HG03558 (cell line): Measurements from ENCODE around the gene PDIA2.
"Not testable (repeated sequence)": the region's sequence is repeated elsewhere in the genome, so short reads cannot be mapped to it uniquely, and the experiment has no call there.

Experiments used
- ATAC-seq: cut with Tn5 transposase; IDR thresholded peaks from one replicate; pipeline ENCODE4 v1.9.1; 2021; ENCODE audit warnings: moderate number of reproducible peaks; ENCODE audit not compliant: unreplicated experiment; ENCODE audit errors: extremely low read depth

PDIA2 gene

GRCh38 chr16:263182-263774, 19.7 kb upstream of the PDIA2 start:
- ATAC-seq = no peak

DNA sequence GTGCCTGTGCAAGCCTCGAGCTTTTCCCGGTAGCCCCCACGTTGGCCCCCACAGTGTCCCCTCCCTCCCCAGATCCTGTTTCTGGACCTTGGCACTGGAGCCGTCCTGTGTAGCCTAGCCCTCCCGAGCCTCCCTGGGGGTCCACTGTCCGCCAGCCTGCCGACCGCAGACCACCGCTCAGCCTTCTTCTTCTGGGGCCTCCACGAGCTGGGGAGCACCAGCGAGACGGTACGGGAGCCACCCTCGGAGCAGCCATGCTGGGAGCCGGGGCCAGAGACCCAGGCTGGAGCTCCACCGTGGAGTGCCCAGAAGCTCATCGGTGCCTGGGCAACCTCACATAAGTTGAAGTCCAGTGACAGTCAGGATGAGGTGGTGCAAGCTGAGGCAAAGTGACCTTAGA, 19.0 kb upstream of the PDIA2 start:
- no peak for ATAC-seq

GRCh38 chr16:264440-264951, 18.5 kb upstream of the PDIA2 start:
- ATAC-seq = no peak

- ATAC-seq = no peak
Measured at GRCh38 chr16:265002-265529, 17.9 kb upstream of the PDIA2 start.

- ATAC-seq = no peak
Measured at GRCh38 chr16:265711-266110, 17.3 kb upstream of the PDIA2 start.

GRCh38 chr16:266258-267164, 16.5 kb upstream of the PDIA2 start:
- ATAC-seq = no peak

DNA sequence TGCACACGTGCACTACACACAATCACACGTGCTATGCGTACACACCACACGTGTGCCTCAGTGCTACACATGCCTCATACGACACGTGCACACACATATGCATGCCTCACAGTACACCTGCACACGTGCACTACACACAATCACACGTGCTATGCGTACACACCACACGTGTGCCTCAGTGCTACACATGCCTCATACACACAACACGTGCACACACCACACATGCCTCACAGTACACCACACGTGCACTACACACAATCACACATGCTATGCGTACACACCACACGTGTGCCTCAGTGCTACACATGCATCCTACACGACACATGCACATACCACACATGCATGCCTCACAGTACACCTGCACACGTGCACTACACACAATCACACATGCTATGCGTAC, 15.4 kb upstream of the PDIA2 start:
- not testable (repeated sequence) for ATAC-seq

DNA sequence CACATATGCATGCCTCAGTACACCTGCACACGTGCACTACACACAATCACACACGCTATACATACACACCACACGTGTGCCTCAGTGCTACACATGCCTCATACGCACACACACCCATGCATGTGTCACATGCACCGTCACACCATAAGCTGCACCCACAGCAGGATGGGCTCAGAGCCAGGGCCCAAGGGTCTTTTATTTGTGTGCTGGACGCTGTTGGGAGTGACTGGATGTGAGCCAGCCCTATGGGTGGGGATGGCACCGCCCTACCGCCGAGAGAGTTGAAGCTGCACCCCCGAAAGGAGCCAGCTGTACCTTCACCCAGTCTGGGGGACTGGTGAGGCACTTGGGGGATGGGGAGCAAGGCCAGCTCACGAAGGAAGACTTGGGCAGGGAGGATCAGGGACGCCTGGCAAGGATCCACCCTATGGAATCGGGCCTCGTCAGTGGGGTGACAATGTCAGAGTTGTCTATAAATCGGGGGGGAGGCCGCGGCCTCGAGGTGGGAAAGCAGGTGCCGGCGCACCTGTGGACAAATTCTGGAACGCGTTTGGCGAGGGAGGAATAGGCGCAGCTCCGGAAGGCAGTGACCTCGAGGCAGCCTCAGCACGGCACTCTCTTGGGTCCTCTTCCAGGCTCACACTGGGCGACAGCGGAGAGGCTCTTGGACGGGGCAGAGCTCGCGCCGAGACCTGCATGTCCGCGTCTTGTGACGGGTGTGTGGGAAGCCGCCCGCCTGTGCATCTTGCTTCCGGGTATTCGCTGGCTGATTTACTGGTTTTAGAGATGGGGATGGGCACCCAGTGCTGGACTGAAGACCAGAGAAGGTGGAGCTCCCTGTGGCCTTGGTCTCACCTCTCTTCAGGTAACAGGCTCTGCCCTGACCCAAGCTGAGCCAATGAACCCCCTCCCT, 14.6 kb upstream of the PDIA2 start:
- ATAC-seq = no peak

GRCh38 chr16:269061-269796, 13.7 kb upstream of the PDIA2 start:
- ATAC-seq = no peak

- ATAC-seq = no peak
Measured at GRCh38 chr16:270381-271255, 12.3 kb upstream of the PDIA2 start.

DNA sequence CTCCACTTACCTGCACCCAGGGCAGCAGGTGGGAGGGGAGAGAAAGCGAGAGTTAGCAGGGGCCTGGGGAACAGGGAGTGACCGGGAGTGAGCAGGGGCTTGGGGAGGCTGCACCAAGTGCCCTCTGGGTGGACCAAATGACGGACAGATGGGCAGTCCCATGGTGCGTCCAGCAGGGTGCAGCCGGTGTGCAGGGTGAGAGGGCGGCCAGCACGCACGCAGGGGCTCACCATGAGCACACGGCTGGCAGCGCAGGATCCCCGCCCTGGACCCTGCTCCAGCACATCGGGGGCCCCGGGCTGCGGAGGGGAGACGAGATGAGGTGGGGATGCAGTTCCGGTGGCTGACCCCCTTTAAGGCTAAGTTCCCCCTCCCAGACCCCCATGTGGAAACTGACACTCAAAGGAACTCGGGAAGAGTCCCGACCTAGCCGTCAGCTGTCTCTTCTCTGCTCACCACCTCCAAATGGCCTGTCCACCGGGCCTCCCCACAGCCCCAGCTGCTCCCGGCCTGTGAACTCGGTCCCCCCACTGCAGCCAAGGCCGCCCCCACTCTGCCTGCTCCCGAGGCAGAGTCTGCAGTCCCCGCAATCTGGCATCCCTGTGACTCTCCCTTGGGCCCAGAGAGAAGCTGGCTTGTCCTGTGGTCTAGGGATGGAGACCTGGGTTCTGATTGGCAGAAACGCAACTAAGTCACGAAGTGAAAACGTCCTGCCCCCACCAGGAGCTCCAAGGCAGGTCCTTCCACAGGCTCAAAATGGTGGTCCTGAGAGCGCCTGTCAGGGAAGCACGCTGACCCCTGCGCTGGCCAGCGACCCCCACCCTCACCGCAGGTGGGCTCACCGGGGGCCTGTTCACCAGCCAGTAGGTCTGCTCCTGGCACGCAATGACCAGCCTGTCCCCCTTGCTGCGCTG, 10.1 kb upstream of the PDIA2 start:
- no peak for ATAC-seq

DNA sequence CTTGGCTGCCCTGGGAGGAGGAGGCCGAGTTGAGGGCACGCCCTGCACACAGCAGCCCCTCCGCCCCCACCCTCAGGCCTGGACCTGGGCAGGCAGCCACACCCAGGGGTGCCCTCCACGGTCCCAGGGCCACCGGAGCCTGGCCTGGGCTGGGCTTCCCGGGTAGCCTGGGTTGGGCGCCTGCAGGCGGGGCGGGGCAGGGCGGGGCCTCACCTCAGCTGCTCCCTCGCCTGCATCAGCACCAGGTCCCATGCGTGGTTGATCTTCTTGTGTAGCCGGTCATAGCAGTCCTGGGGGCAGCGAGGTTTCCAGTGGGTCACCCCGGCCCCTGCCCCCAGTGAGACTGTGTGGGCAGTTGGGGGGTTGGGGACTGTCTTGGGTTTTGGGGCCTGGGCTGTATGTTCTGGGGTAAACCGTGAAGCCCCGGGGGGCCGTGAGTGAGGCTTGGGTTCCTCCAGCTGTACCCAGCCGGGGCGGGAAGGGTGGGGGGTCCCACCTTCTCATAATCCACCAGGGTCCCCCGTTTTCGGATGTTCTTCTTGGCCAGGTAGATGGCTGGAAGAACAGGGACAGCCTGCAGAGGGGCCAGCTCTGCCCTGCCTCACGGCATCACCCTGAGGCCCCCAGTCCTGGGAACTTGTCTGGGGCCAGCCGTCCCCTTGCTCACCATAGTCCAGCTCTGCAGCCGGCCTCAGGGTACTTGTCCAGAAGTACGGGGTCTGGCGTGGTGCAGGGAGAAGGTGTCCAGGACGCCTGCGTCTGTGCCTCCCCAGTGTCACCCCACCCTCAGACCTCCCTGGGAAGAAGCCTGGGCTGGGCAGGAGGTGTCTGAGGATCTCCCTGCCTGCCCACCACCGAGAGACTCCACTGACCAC, 9.2 kb upstream of the PDIA2 start:
- ATAC-seq = no peak

DNA sequence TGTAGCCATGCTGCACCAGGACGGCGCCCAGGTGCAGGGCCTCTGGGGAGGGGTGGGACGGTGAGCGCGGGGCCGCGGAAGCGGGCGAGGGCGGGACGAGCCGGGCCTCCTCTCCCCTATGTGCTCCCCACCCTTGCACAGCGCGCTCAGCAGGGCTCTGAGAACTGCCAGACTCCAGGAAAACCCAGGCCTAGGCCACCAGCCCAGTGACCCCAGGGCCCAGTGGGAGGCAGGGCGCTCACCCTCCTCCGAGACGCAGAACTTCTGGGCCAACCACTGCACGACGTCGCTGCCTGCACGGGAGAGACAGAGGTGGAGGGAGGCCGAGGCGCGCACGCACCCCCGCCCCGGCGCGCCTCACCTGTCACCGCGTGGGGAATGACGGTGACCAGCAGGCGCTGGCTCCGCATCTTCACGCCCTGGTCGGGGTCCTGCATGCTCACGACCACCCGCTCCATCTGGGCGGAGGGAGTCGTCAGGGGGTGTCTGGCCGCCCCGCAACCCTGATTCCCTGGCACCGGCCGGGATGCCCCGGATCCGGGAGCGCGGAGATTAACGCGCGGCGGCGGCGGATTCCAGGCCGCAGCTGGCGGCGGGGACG, 7.8 kb upstream of the PDIA2 start:
- ATAC-seq = no peak

DNA sequence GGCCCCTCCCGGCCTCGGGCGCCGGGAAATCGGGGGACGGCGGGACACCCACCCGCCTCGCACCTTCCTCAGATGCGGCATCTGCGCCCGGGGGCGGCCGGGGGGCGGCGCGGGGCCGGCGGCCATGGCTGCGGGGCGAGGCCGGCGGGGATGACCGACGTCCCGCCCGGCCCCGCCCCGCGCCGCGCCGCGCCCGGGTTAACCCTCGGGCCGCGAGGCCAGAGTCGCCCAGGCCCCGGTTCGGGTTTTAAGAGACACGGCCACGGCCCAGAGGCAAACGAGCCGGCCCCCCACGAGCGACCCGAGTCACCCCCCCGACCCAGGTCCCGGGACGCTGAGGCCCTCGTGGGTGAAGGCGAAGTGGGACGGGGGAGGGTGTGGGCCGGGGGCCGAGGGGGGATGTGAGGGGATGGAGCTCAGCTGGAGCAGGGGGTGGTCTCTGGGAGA, 7.2 kb upstream of the PDIA2 start, which contains the start of gene RGS11:
TSS of gene RGS11 (minus strand) at position 159 of the 447 bp plus-strand sequence. CDS start at position 126, 33 bp downstream.
- no peak for ATAC-seq

GRCh38 chr16:276426-277077, 6.4 kb upstream of the PDIA2 start:
- ATAC-seq = no peak
